ENCODE measurements around the gene MUTYH. TPM values are rescaled to one million over a fixed set of nuclear protein-coding genes. Genes with fewer than 3 reads are reported as not detected.

MUTYH gene
- total and polyA plus RNA-seq, 2 experiments from 2014 or later: 27.1 to 35.6 TPM

- no peaks in the 10 kb centered on the region for H3K4me1 ChIP-seq (ENCODE audit: low read depth)
- no peak overlapping the region for H3K4me3 ChIP-seq
- no peaks in the 10 kb centered on the region for H3K27me3 ChIP-seq
- H3K9me3 ChIP-seq (ENCODE audit: low read depth): no peaks in the 10 kb centered on the region
- no peak for TF ChIP-seq CTCF (IDR thresholded peaks at IDR 0.05; ENCODE audit: low read depth, low read length)
- peak in 1 of 2 donors; percentile 25 for DNase-seq (ENCODE audit: low read depth in 1 of 2, low spot score in 1 of 2)
- no peak overlapping the region for H3K27ac ChIP-seq
- H3K36me3 ChIP-seq: peaks cover 3% of the 10 kb centered on the region
These were observed 5.7 kb downstream of the MUTYH start for GRCh38 chr1:45334308-45335245.

- no peak for TF ChIP-seq CTCF (IDR thresholded peaks at IDR 0.05; ENCODE audit: low read depth, low read length)
- no peak overlapping the region for H3K27ac ChIP-seq
- no peak overlapping the region for H3K4me3 ChIP-seq
These were observed 7.9 kb downstream of the MUTYH start for GRCh38 chr1:45332346-45332720.

DNA sequence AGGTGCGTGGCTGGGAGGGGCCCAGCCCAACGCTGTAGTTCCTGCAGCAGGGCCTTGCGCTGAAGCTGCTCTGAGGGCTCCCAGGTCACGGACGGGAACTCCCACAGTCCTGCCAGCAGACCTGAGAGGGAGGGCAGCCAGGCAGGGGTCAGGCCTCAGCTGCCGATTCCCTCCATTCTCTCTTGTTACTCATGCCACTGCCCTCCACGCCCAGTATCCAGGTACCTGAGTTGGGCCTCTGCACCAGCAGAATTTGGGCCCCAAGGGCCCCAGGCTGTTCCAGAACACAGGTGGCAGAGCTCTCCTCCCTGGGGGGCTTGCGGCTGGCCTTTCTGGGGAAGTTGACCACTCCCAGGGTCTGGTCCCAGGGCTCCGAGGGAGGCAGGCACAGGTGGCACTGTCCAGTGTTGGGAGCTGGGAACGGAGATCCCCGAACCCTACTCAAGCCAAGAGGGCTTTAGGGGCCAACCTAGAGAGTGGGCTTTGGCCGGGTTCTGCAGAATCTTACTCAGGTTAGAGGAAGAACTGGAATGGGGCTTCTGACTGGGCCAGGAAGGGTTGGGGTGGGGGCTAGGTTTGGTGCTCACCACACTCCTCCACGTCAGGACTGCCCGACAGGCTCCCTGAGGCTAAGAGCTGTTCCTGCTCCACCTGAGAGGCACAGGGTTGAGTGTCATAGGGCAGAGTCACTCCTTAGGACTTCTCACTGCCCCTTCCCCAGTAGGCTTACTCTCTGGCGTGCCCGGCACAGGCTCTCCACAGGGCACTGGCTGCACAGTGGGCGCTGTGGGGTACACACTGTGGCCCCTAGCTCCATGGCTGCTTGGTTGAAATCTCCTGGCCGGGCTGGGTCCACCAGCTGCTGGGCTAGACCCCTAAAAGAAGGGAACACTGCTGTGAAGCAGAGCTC, 8.5 kb downstream of the MUTYH start:
- no peak for TF ChIP-seq CTCF (IDR thresholded peaks at IDR 0.05; ENCODE audit: low read depth, low read length)
- H3K36me3 ChIP-seq: peaks cover 3% of the 10 kb centered on the region
- no peaks in the 10 kb centered on the region for H3K4me1 ChIP-seq (ENCODE audit: low read depth)
- no peaks in the 10 kb centered on the region for H3K9me3 ChIP-seq (ENCODE audit: low read depth)
- H3K27ac ChIP-seq: no peak overlapping the region
- DNase-seq (ENCODE audit: low read depth in 1 of 2, low spot score in 1 of 2): no peak
- H3K4me3 ChIP-seq: no peak overlapping the region
- no peaks in the 10 kb centered on the region for H3K27me3 ChIP-seq

More at GRCh38 chr1:45332346-45332720, 7.9 kb downstream of the MUTYH start:
- no peaks in the 10 kb centered on the region for H3K9me3 ChIP-seq (ENCODE audit: low read depth)
- no peaks in the 10 kb centered on the region for H3K4me1 ChIP-seq (ENCODE audit: low read depth)
- no peak for DNase-seq (ENCODE audit: low read depth in 1 of 2, low spot score in 1 of 2)
- H3K36me3 ChIP-seq: peaks cover 3% of the 10 kb centered on the region
- no peaks in the 10 kb centered on the region for H3K27me3 ChIP-seq

DNA sequence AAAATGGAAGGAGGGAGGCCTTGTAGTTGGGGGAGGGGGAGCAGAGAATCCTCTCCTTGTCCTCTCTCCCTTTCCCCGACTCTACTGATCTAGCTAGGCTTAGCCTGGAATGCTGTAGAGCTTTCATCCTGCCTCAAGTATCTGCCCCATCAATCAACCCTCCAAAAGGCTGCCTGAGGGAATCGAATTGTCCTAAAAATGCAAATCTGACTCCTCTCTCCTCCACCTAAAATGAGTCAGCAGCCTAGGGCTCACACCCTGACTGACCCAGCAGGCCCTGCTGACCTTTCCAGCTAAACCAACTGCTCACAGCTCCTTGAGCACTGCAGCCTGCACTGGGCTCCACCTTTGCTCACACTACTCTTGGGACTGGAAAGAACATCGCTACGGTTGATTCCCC, 10.8 kb downstream of the MUTYH start:
- H3K4me1 ChIP-seq (ENCODE audit: low read depth): no peaks in the 10 kb centered on the region
- no peak for DNase-seq (ENCODE audit: low read depth in 1 of 2, low spot score in 1 of 2)
- no peak for TF ChIP-seq CTCF (IDR thresholded peaks at IDR 0.05; ENCODE audit: low read depth, low read length)
- H3K27me3 ChIP-seq: no peaks in the 10 kb centered on the region
- H3K27ac ChIP-seq: no peak overlapping the region
- H3K36me3 ChIP-seq: peaks cover 3% of the 10 kb centered on the region
- no peaks in the 10 kb centered on the region for H3K9me3 ChIP-seq (ENCODE audit: low read depth)
- no peak overlapping the region for H3K4me3 ChIP-seq

GRCh38 chr1:45328680-45329079, 11.6 kb downstream of the MUTYH start:
- Histone ChIP-seq H3K4me3 (no peak overlapping the region), H3K27ac (no peak overlapping the region), H3K9me3 (ENCODE audit: low read depth) (no peaks in the 10 kb centered on the region), H3K36me3 (peaks cover 3% of the 10 kb centered on the region), H3K4me1 (ENCODE audit: low read depth) (no peaks in the 10 kb centered on the region), H3K27me3 (no peaks in the 10 kb centered on the region)
- no peak for DNase-seq (ENCODE audit: low read depth in 1 of 2, low spot score in 1 of 2)
- TF ChIP-seq CTCF (IDR thresholded peaks at IDR 0.05; ENCODE audit: low read depth, low read length): no peak
